HG02798 (cell line): ENCODE measurements around the gene CLIP4.
"Not testable (repeated sequence)": the region's sequence is repeated elsewhere in the genome, so short reads cannot be mapped to it uniquely, and the experiment has no call there.

Experiments used
- ATAC-seq: cut with Tn5 transposase; IDR thresholded peaks from one replicate; pipeline ENCODE4 v1.9.1; 2021; ENCODE audit warnings: mild to moderate bottlenecking; ENCODE audit not compliant: unreplicated experiment, poor library complexity

The CLIP4 gene

GRCh38 chr2:29100564-29100963 lies 14.7 kb upstream of the CLIP4 start:
- no peak for ATAC-seq

- ATAC-seq: no peak
These were observed 10.5 kb upstream of the CLIP4 start for GRCh38 chr2:29104688-29105087.

DNA sequence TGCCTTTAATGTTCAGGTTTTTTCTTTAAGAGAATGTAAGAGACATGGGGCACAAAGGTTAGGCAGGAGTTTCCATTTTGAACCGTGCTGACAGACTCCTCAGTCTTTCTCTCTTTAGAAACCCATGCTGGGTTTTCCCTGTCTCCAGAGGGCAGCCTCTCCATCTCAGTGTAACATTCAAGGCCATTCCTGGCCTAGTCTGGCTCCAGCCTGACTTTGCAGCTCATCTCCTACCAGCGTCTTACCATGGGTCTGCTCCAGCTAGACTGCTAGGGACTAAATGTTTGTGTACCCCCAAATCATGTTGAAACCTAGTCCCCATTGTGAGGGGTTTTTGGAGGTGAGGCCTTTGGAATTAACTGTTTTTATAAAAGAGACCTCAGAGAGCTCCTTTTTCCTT lies 9.8 kb upstream of the CLIP4 start:
- no peak for ATAC-seq

- ATAC-seq: no peak
These were observed 9.0 kb upstream of the CLIP4 start for GRCh38 chr2:29106256-29106655.

DNA sequence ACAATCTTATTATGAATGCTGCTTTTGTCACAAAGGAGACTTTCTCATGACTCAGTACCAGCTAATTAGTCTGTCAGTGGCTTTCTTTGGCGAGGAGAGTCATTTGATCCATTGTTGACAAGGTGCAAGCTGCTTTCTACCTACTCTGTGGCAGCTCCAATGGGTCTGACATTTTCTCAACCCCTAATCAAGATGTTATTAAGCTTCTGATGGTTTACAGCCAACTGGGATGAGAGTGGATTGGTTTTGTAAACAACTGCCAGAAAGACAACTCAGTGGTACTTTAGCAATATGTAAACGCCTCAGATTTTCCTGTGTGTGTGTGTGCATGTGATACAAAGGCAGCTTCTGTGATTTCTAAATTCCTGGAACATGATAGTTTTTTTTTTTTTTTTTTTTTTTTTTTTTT lies 8.2 kb upstream of the CLIP4 start:
- no peak for ATAC-seq

DNA sequence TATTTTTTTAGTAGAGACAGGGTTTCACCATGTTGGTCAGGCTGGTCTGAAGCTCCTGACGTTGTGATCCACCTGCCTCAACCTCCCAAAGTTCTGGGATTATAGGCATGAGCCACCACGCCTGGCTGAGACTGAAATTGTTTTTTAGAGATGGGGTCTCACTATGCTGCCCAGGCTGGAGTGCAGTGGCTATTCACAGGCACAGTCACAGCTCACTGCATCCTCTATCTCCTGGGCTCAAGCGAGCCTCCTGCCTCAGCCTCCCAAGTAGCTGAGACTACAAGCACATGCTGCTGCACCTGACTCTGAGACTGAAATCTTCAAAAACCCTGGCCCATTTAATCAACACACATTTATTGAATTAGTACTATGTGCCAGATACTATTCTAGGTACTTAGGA lies 7.7 kb upstream of the CLIP4 start:
- ATAC-seq: not testable (repeated sequence)

DNA sequence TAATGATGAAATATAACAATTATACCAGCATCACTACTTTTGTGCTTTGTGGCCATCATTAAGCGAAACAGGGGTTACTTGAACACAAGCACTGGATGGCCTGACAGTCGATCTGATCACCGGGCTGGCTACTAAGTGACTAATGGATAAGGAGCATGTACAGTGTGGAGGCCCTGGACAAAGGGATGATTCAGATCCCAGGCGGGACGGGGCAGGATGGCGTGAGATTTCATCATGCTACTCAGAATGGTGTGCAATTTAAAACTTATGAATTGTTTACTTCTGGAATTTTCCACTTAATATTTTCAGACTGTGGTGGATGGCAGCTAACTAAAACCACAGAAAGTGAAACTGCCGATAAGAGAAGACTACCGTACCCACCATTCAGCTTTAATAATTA lies 7.0 kb upstream of the CLIP4 start:
- ATAC-seq: no peak

- ATAC-seq: no peak
These were observed 6.0 kb upstream of the CLIP4 start for GRCh38 chr2:29109246-29109645.

DNA sequence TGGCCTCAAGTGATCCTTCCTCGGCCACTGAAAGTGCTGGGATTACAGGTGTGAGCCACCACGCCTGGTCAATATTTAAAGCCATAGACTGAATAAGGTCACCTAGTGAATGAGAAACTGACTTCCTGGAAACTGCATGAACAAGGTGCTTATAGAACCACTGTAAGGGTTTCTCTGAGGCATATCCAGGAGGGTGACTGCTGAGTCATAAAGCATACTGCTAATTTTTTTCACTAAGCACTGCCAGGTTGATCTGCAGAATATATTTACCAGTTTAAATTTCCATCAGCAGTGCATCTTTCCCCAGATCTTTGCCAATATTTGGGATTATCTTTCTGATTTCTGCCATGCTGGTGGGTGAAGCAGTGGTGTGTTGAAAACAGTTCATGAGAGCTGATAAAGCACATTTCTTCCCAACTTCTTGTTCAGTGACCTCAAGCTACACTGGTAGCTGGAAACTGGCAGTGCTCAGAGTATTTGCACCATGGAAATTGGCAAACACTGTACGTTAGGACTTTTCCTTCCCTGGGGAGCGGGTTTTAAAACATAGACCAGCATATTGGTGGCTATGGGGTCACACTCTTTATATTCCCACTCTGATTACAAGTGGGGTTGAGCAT lies 4.2 kb upstream of the CLIP4 start:
- ATAC-seq: peak; percentile 25

DNA sequence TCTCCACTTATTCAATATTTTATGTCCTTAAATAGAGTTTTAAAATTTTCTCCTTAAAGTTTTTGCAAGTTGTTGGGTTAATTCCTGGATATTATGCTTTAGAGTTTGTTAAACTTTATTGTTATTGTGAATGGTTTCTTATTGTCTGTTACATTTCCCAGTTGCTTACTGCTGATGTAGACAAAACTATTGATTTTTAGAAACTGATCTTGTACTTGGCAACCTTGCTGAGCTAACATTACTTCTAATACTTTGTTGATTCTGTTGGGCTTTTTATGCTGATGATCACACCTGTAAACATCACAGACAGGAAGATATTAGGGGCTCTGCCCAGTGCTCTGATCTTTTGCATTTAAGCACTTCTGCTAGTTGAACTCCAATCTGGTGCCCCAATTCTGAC lies 2.8 kb upstream of the CLIP4 start:
- ATAC-seq: no peak

DNA sequence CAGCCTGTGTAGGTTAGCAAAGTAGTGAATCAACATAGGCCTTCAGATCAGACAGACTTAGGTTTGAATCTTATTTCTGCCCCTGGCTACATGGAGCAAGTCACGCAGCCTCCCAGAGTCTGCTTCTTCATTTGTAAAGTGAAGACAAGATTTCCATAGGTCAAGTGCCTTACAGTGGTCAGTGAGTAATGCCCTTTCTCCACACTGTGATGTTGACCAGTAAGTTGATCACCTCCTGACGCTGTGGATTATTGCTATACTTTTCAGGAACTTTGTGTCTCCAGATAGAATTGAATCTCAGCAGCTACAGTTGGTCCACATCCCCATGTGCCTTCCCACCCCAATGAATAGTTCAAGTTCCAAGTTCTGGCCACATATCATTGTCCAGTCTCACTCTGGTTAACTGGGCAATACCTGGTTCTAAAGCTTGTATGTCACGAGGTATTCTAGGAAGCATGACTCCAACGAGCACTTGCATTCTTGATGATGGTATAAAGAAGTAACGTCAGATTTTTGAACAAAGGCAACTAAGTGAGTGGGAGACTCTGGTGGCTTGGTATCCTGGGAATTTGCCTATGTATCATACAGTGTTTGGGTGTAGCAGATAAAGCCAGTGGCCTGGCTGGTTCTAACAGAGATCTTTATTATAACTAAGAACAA lies 2.1 kb upstream of the CLIP4 start:
- ATAC-seq: no peak

- ATAC-seq: peak; percentile 26
These were observed 1.3 kb upstream of the CLIP4 start for GRCh38 chr2:29113891-29114321.

- no peak for ATAC-seq
These were observed 649 bp upstream of the CLIP4 start for GRCh38 chr2:29114586-29114945.

DNA sequence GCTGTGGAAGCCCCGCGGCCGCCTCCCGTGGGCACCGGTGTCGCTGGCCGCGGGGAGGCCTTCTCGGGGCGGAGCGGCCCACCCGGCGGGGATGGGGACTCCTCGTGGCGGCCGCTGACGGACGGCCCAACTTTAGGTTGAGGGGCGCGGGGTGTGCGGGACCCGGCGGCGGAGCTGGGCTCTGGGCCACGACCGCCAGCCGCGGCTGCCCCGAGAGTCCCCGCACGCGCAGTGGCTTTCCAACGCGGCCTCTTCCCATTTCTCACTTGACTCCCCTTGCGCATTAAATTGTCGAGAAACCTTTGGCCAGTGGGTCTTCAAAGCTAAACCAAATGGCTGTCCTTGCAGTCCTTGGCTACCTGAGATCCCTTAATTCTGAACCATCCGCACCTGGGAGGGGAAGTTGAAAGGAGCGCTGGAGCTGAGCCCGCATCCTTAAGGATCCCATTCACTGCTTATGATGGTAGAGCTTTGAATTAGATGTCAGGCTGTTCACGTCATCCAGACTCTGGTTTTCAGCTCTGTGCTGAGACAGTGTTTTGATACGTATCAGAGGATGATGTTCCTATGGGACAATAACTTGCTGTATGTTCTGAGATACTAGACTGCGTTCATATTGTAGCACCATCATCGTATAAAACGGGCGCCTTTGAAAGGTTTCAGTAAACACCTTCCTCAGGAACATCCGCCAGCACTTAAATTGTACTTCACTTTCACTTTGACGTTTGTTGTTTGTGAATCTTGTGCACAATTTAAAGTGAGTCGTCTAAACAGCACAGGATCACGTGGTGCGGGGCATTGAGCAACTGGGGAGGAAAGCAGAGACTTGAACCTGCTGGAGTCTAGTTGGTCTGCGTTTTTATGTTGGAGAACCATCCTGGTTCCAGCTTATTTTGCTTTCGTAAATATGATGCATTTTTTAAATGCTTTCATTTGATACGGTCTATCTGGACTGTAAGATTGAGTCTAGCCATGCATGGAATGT lies 874 bp downstream of the CLIP4 start:
- ATAC-seq: peak; percentile 22

DNA sequence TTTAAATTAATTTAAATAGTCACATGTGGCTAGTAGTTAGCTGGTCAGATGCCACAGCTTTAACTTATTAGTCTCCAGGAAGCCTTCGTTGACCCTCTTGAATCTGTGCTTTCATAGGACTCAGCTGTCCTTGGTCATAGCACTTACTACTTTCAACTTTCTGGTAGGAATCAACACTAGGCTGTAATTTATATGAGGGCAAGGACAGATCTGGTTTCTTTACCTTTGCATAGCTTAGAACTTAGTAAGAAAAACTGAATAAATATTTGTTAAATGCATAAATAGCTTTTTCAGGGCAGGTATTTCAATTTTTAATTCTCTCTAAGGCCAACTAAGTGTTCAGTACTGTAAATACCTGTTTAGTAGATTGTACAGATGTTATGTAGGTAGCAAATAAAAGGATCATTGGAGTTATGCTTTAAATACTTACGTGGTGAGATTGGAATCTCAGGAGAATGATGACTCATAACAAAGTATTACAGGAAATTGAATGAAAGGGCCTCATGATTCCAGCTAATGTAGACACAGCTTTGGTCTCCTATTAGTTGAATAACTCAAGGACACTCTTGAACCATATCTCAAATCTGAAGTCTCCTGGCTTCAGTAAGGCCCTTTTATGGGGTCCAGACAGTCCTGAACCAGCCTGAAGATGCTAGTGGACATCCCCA lies 2.6 kb downstream of the CLIP4 start:
- no peak for ATAC-seq

DNA sequence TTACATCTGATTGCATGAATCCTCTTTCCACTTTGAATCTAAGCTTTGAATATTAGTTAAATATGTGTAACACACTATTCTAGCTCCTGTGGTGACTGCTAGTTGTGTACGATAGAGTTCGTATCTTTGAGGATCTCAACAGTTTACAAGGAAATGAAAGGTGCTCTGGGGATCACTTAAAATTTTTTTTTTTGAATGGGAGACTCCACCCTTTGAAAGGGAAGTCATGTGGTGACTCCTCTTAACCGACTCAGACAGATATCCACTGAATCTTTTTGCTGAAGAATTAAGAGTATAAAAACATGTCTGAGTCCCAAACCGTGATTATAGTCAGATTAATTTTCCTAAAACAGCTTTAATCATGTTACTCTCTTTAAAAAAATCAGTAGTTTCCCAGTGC lies 4.0 kb downstream of the CLIP4 start:
- no peak for ATAC-seq

GRCh38 chr2:29120846-29121245 lies 5.6 kb downstream of the CLIP4 start:
- ATAC-seq: no peak

GRCh38 chr2:29123617-29124349 lies 8.6 kb downstream of the CLIP4 start:
- no peak for ATAC-seq

DNA sequence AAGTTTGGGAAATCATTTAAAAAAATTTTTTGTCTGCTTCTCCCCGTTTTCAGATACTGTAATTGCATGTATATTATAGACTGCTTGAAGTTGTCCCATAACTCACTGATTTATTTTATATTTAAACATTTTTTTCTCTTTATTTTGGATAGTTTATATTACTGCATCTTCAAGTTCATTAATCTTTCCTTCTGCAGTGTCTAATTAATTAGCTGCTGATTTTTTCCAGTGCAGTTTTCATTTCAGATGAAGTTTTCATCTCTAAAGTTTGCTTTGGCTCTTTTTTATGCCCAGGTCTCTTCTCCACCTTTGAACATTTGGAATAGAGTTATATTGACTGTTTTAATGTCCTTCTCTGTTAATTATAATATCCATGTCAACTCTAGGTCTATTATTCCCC lies 9.3 kb downstream of the CLIP4 start:
- ATAC-seq: no peak
